Duodenal mucosa (tissue), 2 donors: Measurements from ENCODE around the gene CYP3A4.

Experiments used
- H3K27ac ChIP-seq: one replicate; pipeline ENCODE4 v1.7.0; 2013; ENCODE audit warnings: low read depth, low read length
- H3K27me3 ChIP-seq, 2 donors: one replicate each; pipeline ENCODE4 v1.7.0; 2013; ENCODE audit warnings: low read length in 2 of 2, control low read depth in 1 of 2; ENCODE audit not compliant: insufficient read depth in 2 of 2, control insufficient read depth in 1 of 2
- H3K36me3 ChIP-seq, 2 donors: one replicate each; pipeline ENCODE4 v1.7.0; 2013; ENCODE audit warnings: low read length in 2 of 2, control low read depth in 1 of 2; ENCODE audit not compliant: insufficient read depth in 2 of 2, control insufficient read depth in 1 of 2
- H3K4me1 ChIP-seq, 2 donors: one replicate each; pipeline ENCODE4 v1.7.0; 2013; ENCODE audit warnings: low read length in 2 of 2, control low read depth in 1 of 2; ENCODE audit not compliant: insufficient read depth in 2 of 2, control insufficient read depth in 1 of 2
- H3K4me3 ChIP-seq, 2 donors: one replicate each; pipeline ENCODE4 v1.7.0; 2013; ENCODE audit warnings: low read length in 2 of 2, low read depth in 1 of 2
- H3K9ac ChIP-seq, 2 donors: one replicate each; pipeline ENCODE4 v1.7.0; 2013; ENCODE audit warnings: low read length in 2 of 2, low read depth in 1 of 2
- H3K9me3 ChIP-seq, 2 donors: one replicate each; pipeline ENCODE4 v1.7.0; 2013; ENCODE audit warnings: low read length in 2 of 2, control low read depth in 1 of 2; ENCODE audit not compliant: control insufficient read depth in 1 of 2

The CYP3A4 gene

DNA sequence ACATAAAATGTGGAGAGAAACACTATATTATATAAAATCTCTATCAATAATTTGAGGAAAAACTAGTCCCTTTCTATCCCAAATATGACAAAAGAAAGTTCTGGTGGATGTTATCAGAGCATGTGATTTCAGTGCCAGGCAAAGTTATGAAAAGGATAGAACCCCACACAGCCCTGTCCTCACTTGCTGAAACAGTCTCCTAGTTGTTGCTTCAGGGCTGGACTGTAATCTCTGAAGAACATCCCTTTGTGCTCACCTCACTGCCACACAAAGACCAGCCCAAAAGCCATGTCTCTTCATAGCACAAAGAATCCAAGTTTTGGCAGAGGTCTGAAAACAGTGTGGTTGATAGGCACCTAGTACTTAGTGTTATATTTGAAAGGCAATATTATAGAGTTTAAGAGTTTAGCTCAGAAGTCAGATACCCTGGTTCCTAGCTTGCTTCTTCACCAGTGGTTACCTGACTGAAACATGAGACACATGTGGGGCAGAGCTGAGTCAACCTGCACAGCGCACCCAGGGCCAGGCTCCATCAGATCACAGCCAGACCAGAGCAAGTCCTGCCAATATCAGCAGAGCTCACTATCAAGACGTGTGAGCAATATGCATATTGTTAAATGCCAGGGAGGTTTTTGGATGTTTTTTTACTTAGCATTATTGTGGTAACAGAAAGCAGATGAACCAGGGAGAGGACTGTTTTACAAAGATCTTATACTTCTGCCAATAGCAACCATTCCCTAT is 74.0 kb downstream of the CYP3A4 start:
- no peak overlapping the region for H3K4me3 ChIP-seq
- no peaks in the 10 kb centered on the region for H3K36me3 ChIP-seq
- H3K4me1 ChIP-seq: peaks cover 4 to 10% of the 10 kb centered on the region in 2 donors
- H3K27me3 ChIP-seq: no peaks in the 10 kb centered on the region
- H3K9ac ChIP-seq: no peak overlapping the region
- no peaks in the 10 kb centered on the region for H3K9me3 ChIP-seq
- H3K27ac ChIP-seq: no peak overlapping the region

DNA sequence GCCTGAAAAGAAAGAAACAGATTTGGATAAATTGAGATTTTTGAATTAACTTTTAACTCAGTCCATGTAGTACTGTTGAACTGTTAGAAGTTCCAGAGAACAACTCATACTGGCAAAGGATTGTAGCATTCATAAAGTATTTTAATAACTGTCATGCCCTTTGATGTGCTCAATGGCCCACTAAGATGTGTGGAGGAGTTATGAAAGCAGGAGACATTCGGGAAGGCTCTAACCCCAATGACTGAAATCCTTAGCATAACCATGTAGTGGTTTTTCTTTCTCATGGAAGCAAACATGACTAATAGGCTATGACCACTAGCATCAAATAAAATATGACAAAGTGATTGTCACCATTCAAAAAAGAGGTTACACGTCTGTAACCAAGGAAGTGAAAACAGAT is 74.7 kb downstream of the CYP3A4 start:
- Histone ChIP-seq H3K4me3 (no peak overlapping the region), H3K9me3 (no peaks in the 10 kb centered on the region), H3K27me3 (no peaks in the 10 kb centered on the region), H3K9ac (no peak overlapping the region), H3K4me1 (peaks cover 4 to 10% of the 10 kb centered on the region in 2 donors), H3K36me3 (no peaks in the 10 kb centered on the region), H3K27ac (no peak overlapping the region)

DNA sequence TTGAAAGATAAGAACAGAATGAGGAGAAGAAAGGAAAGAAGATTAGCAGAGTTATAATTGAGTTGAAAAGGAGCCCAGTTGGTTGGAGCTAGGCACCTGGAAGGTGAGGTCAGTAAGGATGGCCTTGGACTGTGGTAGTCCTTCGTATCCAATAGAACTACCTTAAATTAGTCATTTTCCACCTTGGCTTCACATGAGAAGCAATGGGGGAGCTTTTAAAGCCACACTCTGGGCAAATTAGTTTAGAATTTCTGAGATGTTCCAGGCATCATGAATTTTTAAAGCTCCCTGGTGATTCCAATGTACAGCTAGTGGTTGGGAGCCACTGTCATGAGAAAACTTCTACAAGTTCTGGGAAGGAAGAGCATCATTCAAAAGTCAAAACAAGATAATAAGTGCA is 76.9 kb downstream of the CYP3A4 start:
- H3K27ac ChIP-seq: no peak overlapping the region
- no peaks in the 10 kb centered on the region for H3K27me3 ChIP-seq

More for the DNA sequence above, 76.9 kb downstream of the CYP3A4 start:
- no peaks in the 10 kb centered on the region for H3K36me3 ChIP-seq
- H3K9ac ChIP-seq: no peak overlapping the region
- H3K4me3 ChIP-seq: no peak overlapping the region
- H3K9me3 ChIP-seq: no peaks in the 10 kb centered on the region
- H3K4me1 ChIP-seq: no peaks in the 10 kb centered on the region
